SKM-1 treated with dmso at 0.1 percent for 144 hours (cell line): ENCODE results near the gene BCAS3.

Experiments
- DNase-seq: peaks from one replicate; lab custom pipeline; 2025; ENCODE audit not compliant: unreplicated experiment; lab: John Stamatoyannopoulos, UW

The BCAS3 gene

GRCh38 chr17:61053469-61053868 is 375.8 kb downstream of the BCAS3 start:
- DNase-seq: no peak

DNA sequence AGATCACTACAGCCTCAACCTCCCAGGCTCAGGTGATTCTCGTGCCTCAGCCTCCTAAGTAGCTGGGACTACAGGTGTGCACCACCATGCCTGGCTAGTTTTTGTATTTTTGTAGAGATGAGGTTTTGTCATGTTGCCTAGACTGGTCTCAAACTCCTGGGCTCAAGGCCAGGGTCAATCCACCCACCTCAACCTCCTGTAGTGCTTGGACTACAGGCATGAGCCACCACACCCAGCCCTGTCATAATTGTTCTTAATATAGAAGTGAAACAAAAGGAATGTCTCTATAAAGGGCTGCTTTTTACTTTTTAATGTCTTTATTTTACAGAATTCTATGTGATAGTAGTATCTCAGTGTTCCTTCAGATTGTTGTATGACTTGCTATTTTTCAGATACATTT is 376.8 kb downstream of the BCAS3 start:
- no peak for DNase-seq

GRCh38 chr17:61057257-61057656 is 379.6 kb downstream of the BCAS3 start:
- DNase-seq: no peak

DNA sequence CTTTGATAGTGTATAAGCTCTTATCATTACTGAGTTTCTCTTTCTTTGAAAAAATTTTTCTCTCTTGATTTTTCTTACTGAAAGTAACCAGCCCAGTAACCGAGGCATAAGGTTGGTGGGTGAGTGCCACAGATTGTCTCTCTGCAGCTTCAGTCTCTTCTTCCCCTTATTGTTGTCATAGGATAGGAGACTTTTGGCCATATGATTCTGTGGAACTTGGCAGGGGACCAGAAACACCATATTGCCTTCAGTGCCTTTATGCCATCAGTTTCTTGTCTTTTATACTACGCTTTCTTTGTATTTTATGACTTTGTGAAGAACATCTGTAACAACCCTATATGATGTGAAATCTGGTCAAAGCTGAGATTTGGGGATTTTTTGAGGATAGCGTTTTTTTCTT is 380.4 kb downstream of the BCAS3 start:
- no peak for DNase-seq

GRCh38 chr17:61063528-61063927 is 385.9 kb downstream of the BCAS3 start:
- no peak for DNase-seq

GRCh38 chr17:61064087-61064951 is 386.7 kb downstream of the BCAS3 start:
- DNase-seq: no peak

DNA sequence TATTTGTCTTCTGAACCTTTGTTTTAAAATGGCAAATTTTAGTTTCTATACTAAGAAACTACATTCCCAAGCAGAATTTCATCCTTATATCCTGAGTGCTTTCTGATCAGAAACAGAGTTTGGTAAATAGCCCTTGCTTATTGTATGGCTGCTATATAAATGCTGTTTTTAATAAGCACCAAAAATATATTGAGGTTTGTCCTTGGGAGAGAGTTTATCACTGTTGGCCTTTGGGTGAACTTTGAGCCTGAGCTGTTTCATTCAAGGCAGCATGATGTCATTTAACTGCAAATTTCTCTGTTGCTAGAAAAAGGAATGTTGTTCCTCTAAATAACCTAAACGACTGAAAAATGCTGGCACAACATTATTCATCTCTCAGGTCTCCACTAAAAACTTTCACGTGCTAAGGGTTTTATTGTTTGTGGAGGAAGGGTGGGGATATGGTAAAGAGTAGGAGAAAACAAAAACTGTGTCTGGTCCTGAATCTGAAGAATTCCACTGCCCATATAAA is 387.7 kb downstream of the BCAS3 start:
- DNase-seq: no peak

- no peak for DNase-seq
Measured at GRCh38 chr17:61066062-61066461, 388.4 kb downstream of the BCAS3 start.

GRCh38 chr17:61070649-61071048 is 393.0 kb downstream of the BCAS3 start:
- no peak for DNase-seq

DNA sequence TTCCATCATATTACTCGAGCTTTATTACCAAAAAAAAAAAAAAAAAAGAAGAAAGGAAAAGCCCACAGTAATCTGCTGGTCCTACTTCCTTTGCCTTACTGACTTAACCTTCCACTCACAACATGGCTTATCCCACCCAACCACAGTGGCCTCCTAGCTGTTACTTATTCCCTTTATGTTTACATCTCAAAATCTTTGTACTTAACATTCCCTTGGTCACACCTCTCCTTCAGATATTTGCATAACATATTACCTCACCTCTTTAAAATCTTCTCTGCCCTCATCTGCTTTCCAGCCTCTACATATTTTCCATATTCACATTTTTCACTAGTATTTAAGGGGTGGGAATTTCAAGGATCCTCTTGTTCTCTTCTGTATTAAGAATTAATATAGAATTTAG is 395.0 kb downstream of the BCAS3 start:
- DNase-seq: no peak

DNA sequence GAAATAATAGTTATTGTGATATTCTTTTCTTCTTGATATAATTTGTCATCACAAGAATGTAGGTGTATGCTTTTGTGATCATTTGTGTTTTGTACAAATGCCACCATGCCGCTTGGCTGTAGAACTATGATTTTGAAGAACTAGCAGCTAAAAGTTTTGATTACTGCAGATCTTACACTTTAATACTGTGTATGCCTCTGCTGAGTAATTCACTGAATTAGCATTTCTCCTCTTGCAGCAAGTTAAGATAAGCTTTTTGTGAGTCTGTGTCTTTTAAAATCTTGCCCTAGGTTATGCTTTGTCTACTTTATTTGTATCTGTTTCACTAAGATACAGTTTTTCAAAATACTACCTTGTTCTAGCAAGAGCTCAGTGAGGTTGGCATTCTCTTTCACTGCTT is 395.5 kb downstream of the BCAS3 start:
- DNase-seq: no peak

GRCh38 chr17:61073799-61074513 is 396.3 kb downstream of the BCAS3 start:
- no peak for DNase-seq

DNA sequence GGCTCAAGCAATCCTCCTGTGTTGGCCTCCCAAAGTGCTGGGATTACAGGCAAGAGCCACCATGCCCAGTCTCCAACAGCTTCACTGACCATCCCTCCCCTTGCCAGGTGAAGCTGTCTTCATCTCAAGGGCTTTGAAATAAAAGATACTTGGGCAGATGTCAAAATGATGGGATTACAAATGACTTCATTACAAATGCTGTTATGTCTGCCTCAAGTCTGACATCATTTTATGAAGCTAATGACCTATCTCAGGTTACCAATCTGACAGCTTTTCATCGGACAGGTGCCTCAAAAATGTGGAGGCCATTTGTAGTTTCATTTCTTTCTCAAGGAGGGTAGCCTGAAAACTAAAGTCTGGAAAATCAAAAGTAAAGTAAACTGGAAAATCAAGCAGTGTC is 398.3 kb downstream of the BCAS3 start:
- no peak for DNase-seq

- no peak for DNase-seq
Measured at GRCh38 chr17:61076621-61077031, 399.0 kb downstream of the BCAS3 start.

DNA sequence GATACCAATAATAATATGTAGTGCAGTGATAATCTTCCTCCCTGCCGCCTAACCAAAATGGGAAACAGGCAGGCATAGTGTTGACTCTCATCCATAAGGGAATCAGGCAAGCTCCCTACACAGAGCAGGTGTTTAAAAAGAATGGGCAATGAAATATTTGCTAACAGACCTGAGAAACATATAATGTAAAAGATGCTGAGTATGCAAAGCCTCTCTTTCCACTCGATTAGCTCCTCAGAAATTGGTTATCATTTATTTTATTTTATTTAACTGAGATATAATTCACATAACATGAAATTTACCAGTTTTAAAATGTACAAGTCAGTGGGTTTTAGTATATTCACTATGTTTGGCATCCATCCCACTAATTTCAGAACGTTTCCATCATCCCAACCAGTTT is 404.3 kb downstream of the BCAS3 start:
- DNase-seq: no peak

DNA sequence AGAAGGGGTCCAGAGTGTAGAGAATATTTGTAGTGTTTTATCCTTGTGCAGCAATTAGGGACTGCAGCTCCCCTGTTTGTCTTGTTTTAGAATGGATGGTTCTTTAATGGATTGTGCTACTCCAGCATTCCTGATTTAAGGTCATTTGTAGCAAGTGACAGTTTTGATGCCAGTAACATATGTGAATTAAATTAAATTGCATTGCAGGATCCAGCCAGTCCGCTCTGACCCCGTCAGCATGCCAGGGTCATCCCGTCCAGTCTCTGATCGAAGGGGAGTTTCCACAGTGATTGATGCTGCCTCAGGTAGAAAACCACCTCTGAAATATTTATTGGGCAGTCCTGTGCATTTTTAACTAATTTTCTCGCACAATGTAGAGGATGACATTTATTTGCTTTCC is 406.6 kb downstream of the BCAS3 start:
- DNase-seq: no peak

- no peak for DNase-seq
Measured at GRCh38 chr17:61087024-61087423, 409.4 kb downstream of the BCAS3 start.

DNA sequence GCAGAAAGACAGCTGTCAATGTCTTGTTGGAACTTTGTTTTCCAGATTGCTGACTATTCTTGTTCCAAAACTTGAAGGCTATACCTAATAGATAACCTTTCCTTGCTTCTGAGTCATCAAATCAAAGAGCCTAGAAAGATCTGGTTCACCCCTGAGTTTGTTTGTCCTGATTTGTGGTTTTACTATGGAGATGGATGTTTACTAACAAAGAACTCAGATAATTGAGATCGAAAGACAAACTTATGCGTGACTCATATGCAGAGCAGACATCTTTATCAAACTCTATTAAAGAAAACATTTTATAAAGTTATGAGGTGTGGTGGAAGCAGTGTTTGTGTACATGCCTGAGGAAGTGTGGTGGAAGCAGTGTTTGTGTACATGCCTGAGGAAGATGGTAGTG is 410.9 kb downstream of the BCAS3 start:
- DNase-seq: no peak

DNA sequence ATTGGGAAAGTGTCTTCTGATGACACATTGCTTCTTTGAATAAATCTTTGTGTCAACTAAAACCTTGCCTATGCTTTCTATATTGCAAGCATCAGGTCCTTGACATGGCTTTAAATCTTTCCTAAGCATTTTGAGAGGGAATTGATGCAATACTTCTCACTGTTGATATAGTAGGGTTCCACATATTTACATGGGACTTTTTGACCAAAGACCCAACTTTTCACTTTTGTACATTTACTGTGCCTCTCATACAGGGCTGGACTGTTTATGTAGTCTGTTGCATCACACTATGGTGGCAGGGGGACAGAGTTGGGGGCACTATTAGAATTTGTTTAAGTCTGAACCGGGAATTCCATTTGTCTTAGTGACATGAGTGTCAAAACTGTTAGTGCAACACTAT is 413.4 kb downstream of the BCAS3 start:
- DNase-seq: no peak

GRCh38 chr17:61097781-61098180 is 420.1 kb downstream of the BCAS3 start:
- DNase-seq: no peak

GRCh38 chr17:61106354-61106753 is 428.7 kb downstream of the BCAS3 start:
- no peak for DNase-seq

- no peak for DNase-seq
Measured at GRCh38 chr17:61116577-61116976, 438.9 kb downstream of the BCAS3 start.
